CD14-positive monocyte (primary cell): ENCODE results near the gene HPSE2. TPM values are rescaled to one million over a fixed set of nuclear protein-coding genes. Genes with fewer than 3 reads are reported as not detected.

ENCODE experiments used
- DNase-seq, 3 donors: peaks; one replicate each; pipeline ENCODE4 v3.0.0-alpha.2; 2011 to 2022
- H2AFZ ChIP-seq: 2 replicates; pipeline ENCODE4 v1.6.0; 2012; ENCODE audit warnings: mild to moderate bottlenecking, low read depth, low read length, inconsistent platforms; ENCODE audit not compliant: insufficient read depth, poor library complexity, severe bottlenecking
- H3K27ac ChIP-seq, 2 donors: 1 replicate in 1 of 2; 2 replicates in 1 of 2; pipeline ENCODE4 v1.5.1; 2012 to 2013; ENCODE audit warnings: low read length in 2 of 2, control low read depth in 1 of 2, inconsistent platforms in 1 of 2, low read depth in 1 of 2, mild to moderate bottlenecking in 1 of 2
- H3K27me3 ChIP-seq, 2 donors: one replicate each; pipeline versions ENCODE4 v1.6.0 to v1.6.1; 2011 to 2013; ENCODE audit warnings: low read length in 2 of 2; ENCODE audit not compliant: control insufficient read depth in 2 of 2, insufficient read depth in 2 of 2
- H3K36me3 ChIP-seq, 2 donors: replicated peaks in 1 of 2; 1 replicate in 1 of 2; 2 replicates in 1 of 2; pipeline versions ENCODE4 v1.5.1 to v1.6.1; 2012 to 2013; ENCODE audit warnings: low read length in 2 of 2, control low read depth in 1 of 2, inconsistent platforms in 1 of 2, mild to moderate bottlenecking in 1 of 2; ENCODE audit not compliant: insufficient read depth in 2 of 2, control insufficient read depth in 1 of 2
- H3K4me1 ChIP-seq, 2 donors: 1 replicate in 1 of 2; 2 replicates in 1 of 2; pipeline versions ENCODE4 v1.5.1 to v1.6.1; 2012 to 2013; ENCODE audit warnings: low read length in 2 of 2, control low read depth in 1 of 2, inconsistent platforms in 1 of 2, mild to moderate bottlenecking in 1 of 2, moderate library complexity in 1 of 2; ENCODE audit not compliant: insufficient read depth in 2 of 2, control insufficient read depth in 1 of 2
- H3K4me2 ChIP-seq: replicated peaks from 2 replicates; pipeline ENCODE3; 2012; ENCODE audit warnings: low read length, moderate library complexity, mild to moderate bottlenecking; ENCODE audit not compliant: poor library complexity, severe bottlenecking; ENCODE audit errors: extremely low read depth
- H3K4me3 ChIP-seq, 3 experiments: fragments of 200-600 bp in 1 of 3; sonication (generic) in 1 of 3; replicated peaks in 1 of 3; 1 replicate in 2 of 3; 2 replicates in 1 of 3; pipeline ENCODE4 v1.5.1; 2011 to 2013; ENCODE audit warnings: low read length in 3 of 3, mild to moderate bottlenecking in 3 of 3, control low read depth in 2 of 3, low read depth in 2 of 3, inconsistent platforms in 1 of 3, moderate library complexity in 1 of 3
- H3K79me2 ChIP-seq: 2 replicates; pipeline ENCODE4 v1.6.0; 2012; ENCODE audit warnings: mild to moderate bottlenecking, control low read depth, inconsistent platforms, low read length, moderate library complexity; ENCODE audit not compliant: insufficient read depth
- H3K9ac ChIP-seq: 2 replicates; pipeline ENCODE4 v1.6.0; 2017; ENCODE audit warnings: low read length, mild to moderate bottlenecking; ENCODE audit not compliant: insufficient read depth, poor library complexity, severe bottlenecking
- H3K9me3 ChIP-seq, 2 donors: replicated peaks in 1 of 2; 1 replicate in 1 of 2; 2 replicates in 1 of 2; pipeline versions ENCODE4 v1.5.1 to v1.6.1; 2012 to 2013; ENCODE audit warnings: low read length in 2 of 2, control low read depth in 1 of 2; ENCODE audit not compliant: control insufficient read depth in 1 of 2, insufficient read depth in 1 of 2
- H4K20me1 ChIP-seq: 2 replicates; pipeline ENCODE4 v1.6.0; 2012; ENCODE audit warnings: mild to moderate bottlenecking, low read length, control low read depth, moderate library complexity; ENCODE audit not compliant: insufficient read depth
- H3K27ac Mint-ChIP-seq, 7 donors: one replicate each; pipeline ENCODE4 v1.8.0; 2020; ENCODE audit warnings: mild to moderate bottlenecking in 7 of 7, mixed read lengths in 7 of 7, moderate library complexity in 6 of 7, inconsistent platforms in 2 of 7
- H3K27me3 Mint-ChIP-seq, 3 donors: one replicate each; pipeline ENCODE4 v1.8.0; 2021 to 2022; ENCODE audit warnings: low read depth in 3 of 3, mild to moderate bottlenecking in 3 of 3, mixed read lengths in 3 of 3, moderate library complexity in 3 of 3, inconsistent platforms in 1 of 3
- H3K36me3 Mint-ChIP-seq, 2 donors: one replicate each; pipeline ENCODE4 v1.8.0; 2020; ENCODE audit warnings: mixed read lengths in 2 of 2, inconsistent platforms in 1 of 2, mild to moderate bottlenecking in 1 of 2
- H3K4me1 Mint-ChIP-seq: one replicate; pipeline ENCODE4 v1.8.0; 2020; ENCODE audit warnings: mild to moderate bottlenecking, mixed read lengths
- H3K4me3 Mint-ChIP-seq, 2 donors: one replicate each; pipeline ENCODE4 v1.8.0; 2020; ENCODE audit warnings: mild to moderate bottlenecking in 2 of 2, mixed read lengths in 2 of 2, moderate library complexity in 1 of 2
- H3K9me3 Mint-ChIP-seq, 7 donors: one replicate each; pipeline ENCODE4 v1.8.0; 2020 to 2022; ENCODE audit warnings: mixed read lengths in 7 of 7, mild to moderate bottlenecking in 6 of 7, moderate library complexity in 6 of 7, inconsistent platforms in 2 of 7
- CTCF ChIP-seq: fragments of 200-600 bp; IDR thresholded peaks from one replicate; pipeline ENCODE4 v1.8.0; 2022; ENCODE audit warnings: antibody characterized with exemption, mild to moderate bottlenecking
- whole genome bisulfite sequencing: methylation state at CpG from one replicate; pipeline ENCODE4 v1.1.5; 2013; ENCODE audit warnings: missing lambda C conversion rate; ENCODE audit not compliant: insufficient coverage; 5-methylcytosine and 5-hydroxymethylcytosine counted together
- intact Hi-C, 2 donors: fragments of 100-400 bp; cut with micrococcal nuclease; formaldehyde crosslinking; loops; one replicate each; pipeline versions ENCODE4 v1.15.0 to v1.15.1; 2023
- polyA plus RNA-seq, 3 donors: library from polyadenylated mRNA; depleted of rRNA in 1 of 3; unstranded in 2 of 3; stranded (reverse) in 1 of 3; fragments of 300-500 nt in 2 of 3; fragments of >200 nt in 1 of 3; fragmentation: Illumina TruSeq in 2 of 3; gene quantifications; 1 replicate in 2 of 3; 2 replicates in 1 of 3; pipeline ENCODE4 v1.2.3, GENCODE V29; 2012 to 2021

HPSE2 gene
- polyA plus RNA-seq, 3 donors: not detected

- H3K27me3 ChIP-seq: peaks cover 0 to 2% of the 10 kb centered on the region in 2 donors
- no peaks in the 10 kb centered on the region for H3K79me2 ChIP-seq
- H3K27ac ChIP-seq: no peak overlapping the region
- Mint-ChIP-seq H3K4me3 (no peak overlapping the region), H3K9me3 (peaks cover under 1 to 5% (median 2%) of the 10 kb centered on the region in 7 donors), H3K36me3 (no peaks in the 10 kb centered on the region), H3K27me3 (peaks cover 0 to 2% (median 1%) of the 10 kb centered on the region in 3 donors), H3K4me1 (no peaks in the 10 kb centered on the region), H3K27ac (no peak overlapping the region)
- H3K36me3 ChIP-seq: no peaks in the 10 kb centered on the region
- no peak for DNase-seq
- WGBS: no CpG with 5 or more reads among the region's 2 CpGs
- H3K9me3 ChIP-seq: no peaks in the 10 kb centered on the region
- no peak overlapping the region for H2AFZ ChIP-seq
- H4K20me1 ChIP-seq: no peaks in the 10 kb centered on the region
- no peak for TF ChIP-seq CTCF
- H3K4me1 ChIP-seq: no peaks in the 10 kb centered on the region
- no peak overlapping the region for H3K4me3 ChIP-seq
- no peak overlapping the region for H3K9ac ChIP-seq
- intact Hi-C loops: no loop called here
- no peak overlapping the region for H3K4me2 ChIP-seq
These were observed 718.0 kb downstream of the HPSE2 start for GRCh38 chr10:98517672-98518071.

GRCh38 chr10:98516352-98516751 is 719.3 kb downstream of the HPSE2 start:
- no peak for TF ChIP-seq CTCF
- no CpG with 5 or more reads among the region's 2 CpGs for WGBS
- no peaks in the 10 kb centered on the region for H3K4me1 ChIP-seq
- H3K36me3 ChIP-seq: no peaks in the 10 kb centered on the region
- no peak for DNase-seq
- H3K27ac ChIP-seq: no peak overlapping the region
- peaks cover 0 to 2% (median 1%) of the 10 kb centered on the region in 3 donors for H3K27me3 Mint-ChIP-seq
- H3K4me2 ChIP-seq: no peak overlapping the region
- peaks cover 0 to 2% of the 10 kb centered on the region in 2 donors for H3K27me3 ChIP-seq
- H3K9ac ChIP-seq: no peak overlapping the region
- no peak overlapping the region for H3K27ac Mint-ChIP-seq
- H2AFZ ChIP-seq: no peak overlapping the region
- H3K9me3 ChIP-seq: no peaks in the 10 kb centered on the region
- H3K4me3 Mint-ChIP-seq: no peak overlapping the region
- intact Hi-C loops: no loop called here
- no peaks in the 10 kb centered on the region for H4K20me1 ChIP-seq
- no peak overlapping the region for H3K4me3 ChIP-seq
- H3K4me1 Mint-ChIP-seq: no peaks in the 10 kb centered on the region
- peaks cover 2 to 6% (median 2%) of the 10 kb centered on the region in 7 donors for H3K9me3 Mint-ChIP-seq
- no peaks in the 10 kb centered on the region for H3K36me3 Mint-ChIP-seq
- H3K79me2 ChIP-seq: no peaks in the 10 kb centered on the region
